Mononuclear cell (primary cell): Measurements from ENCODE around the gene SPN. TPM values are rescaled to one million over a fixed set of nuclear protein-coding genes. Genes with fewer than 3 reads are reported as not detected.
"Not testable (repeated sequence)": the region's sequence is repeated elsewhere in the genome, so short reads cannot be mapped to it uniquely, and the experiment has no call there.

Experiments used
- H3K27me3 ChIP-seq: 2 replicates; pipeline ENCODE4 v1.6.0; 2011; ENCODE audit warnings: low read length, control low read depth; ENCODE audit not compliant: insufficient read depth
- H3K4me1 ChIP-seq: 2 replicates; pipeline ENCODE4 v1.5.1; 2011; ENCODE audit warnings: mild to moderate bottlenecking, low read length, control low read depth; ENCODE audit not compliant: insufficient read depth
- H3K4me3 ChIP-seq: 2 replicates; pipeline ENCODE4 v1.5.1; 2011; ENCODE audit warnings: mild to moderate bottlenecking, low read length, moderate library complexity
- H3K9me3 ChIP-seq: 2 replicates; pipeline ENCODE4 v1.5.1; 2011; ENCODE audit warnings: low read depth, mild to moderate bottlenecking, control low read depth, low read length
- total RNA-seq: library from RNA; depleted of rRNA; stranded (reverse); fragments of >200 nt; gene quantifications from one replicate; pipeline ENCODE4 v1.2.3, GENCODE V29; 2012

Gene SPN
- total RNA-seq, 1 donor: 29.7 TPM

- H3K27me3 ChIP-seq: no peaks in the 10 kb centered on the region
- no peak overlapping the region for H3K4me3 ChIP-seq
- H3K9me3 ChIP-seq: no peaks in the 10 kb centered on the region
These were observed 20.6 kb downstream of the SPN start for GRCh38 chr16:29683543-29684090.

GRCh38 chr16:29684679-29685078 lies 21.6 kb downstream of the SPN start:
- Histone ChIP-seq H3K9me3 (no peaks in the 10 kb centered on the region), H3K4me3 (no peak overlapping the region), H3K27me3 (no peaks in the 10 kb centered on the region), H3K4me1 (peaks cover 20% of the 10 kb centered on the region)

More at GRCh38 chr16:29683543-29684090, 20.6 kb downstream of the SPN start:
- H3K4me1 ChIP-seq: peaks cover 28% of the 10 kb centered on the region

GRCh38 chr16:29686740-29687332 lies 23.8 kb downstream of the SPN start:
- H3K4me1 ChIP-seq: peaks cover 18% of the 10 kb centered on the region
- H3K4me3 ChIP-seq: no peak overlapping the region
- H3K9me3 ChIP-seq: no peaks in the 10 kb centered on the region
- no peaks in the 10 kb centered on the region for H3K27me3 ChIP-seq

- H3K4me1 ChIP-seq: peaks cover 20% of the 10 kb centered on the region
- H3K4me3 ChIP-seq: no peak overlapping the region
- H3K9me3 ChIP-seq: no peaks in the 10 kb centered on the region
- no peaks in the 10 kb centered on the region for H3K27me3 ChIP-seq
These were observed 24.7 kb downstream of the SPN start for GRCh38 chr16:29687755-29688154.

DNA sequence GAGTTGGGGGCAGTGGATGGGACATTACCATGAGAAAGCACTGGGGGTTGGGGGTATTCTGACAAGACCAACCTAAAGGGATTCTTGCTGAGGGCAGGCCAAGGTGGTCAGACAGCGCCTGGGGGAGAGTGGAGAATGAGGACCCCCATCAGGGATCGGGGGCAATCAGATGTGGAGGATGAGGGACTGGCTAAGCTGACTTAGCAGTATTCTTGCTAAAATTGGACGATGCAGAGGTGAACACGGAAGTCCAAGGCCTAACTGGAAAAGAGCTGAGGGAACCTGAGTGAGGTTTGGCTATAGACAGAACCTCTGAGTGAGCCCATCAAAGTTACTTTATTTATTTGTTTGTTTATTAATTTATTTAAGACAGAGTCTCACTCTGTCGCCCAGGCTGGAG lies 25.1 kb downstream of the SPN start:
- Histone ChIP-seq H3K9me3 (no peaks in the 10 kb centered on the region), H3K27me3 (no peaks in the 10 kb centered on the region), H3K4me3 (no peak overlapping the region), H3K4me1 (peaks cover 20% of the 10 kb centered on the region)

DNA sequence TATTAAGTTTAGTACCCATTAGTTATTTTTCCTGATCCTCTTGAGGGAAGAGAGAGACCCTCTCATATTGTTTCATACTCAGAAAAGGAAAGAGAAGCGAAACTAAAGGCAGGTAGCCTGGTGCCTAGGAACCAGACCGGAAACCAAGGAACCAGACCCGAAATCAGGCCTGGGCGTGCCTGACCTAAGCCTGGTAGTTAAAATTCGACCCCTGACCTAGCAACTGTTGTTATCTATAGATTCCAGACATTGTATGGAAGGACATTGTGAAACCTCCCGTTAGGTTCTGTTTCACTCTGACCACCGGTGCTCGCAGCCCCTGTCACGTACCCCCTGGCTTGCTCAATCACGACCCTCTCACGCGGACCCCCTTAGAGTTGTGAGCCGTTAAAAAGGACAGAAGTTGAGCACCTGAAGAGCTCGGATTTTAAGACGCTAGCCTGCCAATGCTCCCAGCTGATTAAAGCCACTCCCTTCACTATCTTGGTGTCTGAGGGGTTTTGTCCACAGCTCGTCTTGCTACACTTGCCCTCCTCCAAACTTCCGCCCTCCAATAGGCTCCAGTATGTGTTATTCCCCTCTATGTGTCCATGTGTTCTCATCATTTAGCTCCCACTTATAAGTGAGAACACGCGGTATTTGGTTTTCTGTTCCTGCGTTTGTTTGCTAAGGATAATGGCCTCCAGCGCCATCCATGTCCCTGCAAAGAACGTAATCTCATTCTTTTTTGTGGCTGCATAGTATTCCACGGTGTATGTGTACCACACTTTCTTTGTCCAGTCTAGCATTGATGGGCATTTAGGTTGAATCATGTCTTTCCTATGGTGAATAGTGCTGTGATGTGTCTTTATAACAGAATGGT lies 26.7 kb downstream of the SPN start:
- H3K4me1 ChIP-seq: peaks cover 20% of the 10 kb centered on the region
- not testable (repeated sequence) for H3K4me3 ChIP-seq, H3K27me3 ChIP-seq, H3K9me3 ChIP-seq

DNA sequence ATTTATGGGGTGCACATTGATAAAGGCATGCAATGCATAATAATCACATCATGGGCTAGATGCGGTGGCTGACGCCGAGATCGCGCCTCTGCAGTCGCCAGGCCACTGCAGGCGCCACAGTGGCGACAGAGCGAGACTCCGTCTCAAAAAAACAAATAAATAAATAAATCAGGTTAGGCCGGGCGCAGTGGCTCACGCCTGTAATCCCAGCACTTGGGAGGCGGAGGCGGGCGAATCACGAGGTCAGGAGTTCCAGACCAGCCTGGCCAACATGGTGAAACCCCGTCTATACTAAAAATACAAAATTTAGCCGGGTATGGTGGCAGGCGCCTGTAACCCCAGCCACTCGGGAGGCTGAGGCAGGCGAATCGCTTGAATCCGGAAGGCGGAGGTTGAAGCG lies 29.6 kb downstream of the SPN start:
- not testable (repeated sequence) for H3K27me3 ChIP-seq, H3K9me3 ChIP-seq, H3K4me3 ChIP-seq
- H3K4me1 ChIP-seq: peaks cover 11% of the 10 kb centered on the region

DNA sequence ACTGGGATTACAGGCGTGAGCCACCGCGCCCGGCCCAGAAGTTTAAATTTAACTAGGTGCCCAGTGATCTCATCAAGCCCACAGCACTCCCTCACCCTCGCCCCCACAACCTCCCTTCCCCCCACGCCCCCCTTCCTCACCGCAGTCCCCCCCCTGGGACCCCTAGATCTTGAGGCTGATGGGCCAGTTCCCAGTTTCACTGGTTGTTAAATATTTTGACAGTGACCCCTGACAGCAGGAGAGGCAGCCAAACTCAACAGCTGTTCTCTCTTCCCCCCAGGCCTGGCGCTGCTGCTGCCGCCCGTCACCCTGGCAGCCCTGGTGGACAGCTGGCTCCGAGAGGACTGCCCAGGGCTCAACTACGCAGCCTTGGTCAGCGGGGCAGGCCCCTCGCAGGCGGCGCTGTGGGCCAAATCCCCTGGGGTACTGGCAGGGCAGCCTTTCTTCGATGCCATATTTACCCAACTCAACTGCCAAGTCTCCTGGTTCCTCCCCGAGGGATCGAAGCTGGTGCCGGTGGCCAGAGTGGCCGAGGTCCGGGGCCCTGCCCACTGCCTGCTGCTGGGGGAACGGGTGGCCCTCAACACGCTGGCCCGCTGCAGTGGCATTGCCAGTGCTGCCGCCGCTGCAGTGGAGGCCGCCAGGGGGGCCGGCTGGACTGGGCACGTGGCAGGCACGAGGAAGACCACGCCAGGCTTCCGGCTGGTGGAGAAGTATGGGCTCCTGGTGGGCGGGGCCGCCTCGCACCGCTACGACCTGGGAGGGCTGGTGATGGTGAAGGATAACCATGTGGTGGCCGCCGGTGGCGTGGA lies 31.5 kb downstream of the SPN start:
- Histone ChIP-seq H3K4me3 (no peak overlapping the region), H3K4me1 (peaks cover 9% of the 10 kb centered on the region), H3K27me3 (no peaks in the 10 kb centered on the region), H3K9me3 (no peaks in the 10 kb centered on the region)

DNA sequence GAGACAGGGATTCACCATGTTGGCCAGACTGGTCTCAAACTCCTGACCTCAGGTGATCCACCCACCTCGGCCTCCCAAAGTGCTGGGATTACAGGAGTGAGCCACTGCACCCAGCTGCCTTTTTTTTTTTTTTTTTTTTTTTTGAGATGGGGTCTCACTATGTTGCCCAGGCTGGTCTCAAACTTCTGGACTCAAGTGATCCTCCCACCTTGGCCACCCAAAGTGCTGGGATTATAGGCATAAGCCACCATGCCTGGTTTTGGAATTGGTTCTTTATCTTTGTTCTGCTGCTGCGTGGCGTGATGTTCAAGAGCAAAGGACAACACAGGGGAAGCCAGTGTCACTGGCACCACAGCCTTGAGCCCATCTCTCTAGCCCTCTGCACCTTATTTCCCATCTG lies 32.6 kb downstream of the SPN start:
- H3K4me1 ChIP-seq, H3K4me3 ChIP-seq, H3K9me3 ChIP-seq, H3K27me3 ChIP-seq: not testable (repeated sequence)

GRCh38 chr16:29696881-29697331 lies 33.9 kb downstream of the SPN start:
- Histone ChIP-seq H3K4me1 (peaks cover 16% of the 10 kb centered on the region), H3K4me3 (no peak overlapping the region), H3K9me3 (no peaks in the 10 kb centered on the region), H3K27me3 (no peaks in the 10 kb centered on the region)

DNA sequence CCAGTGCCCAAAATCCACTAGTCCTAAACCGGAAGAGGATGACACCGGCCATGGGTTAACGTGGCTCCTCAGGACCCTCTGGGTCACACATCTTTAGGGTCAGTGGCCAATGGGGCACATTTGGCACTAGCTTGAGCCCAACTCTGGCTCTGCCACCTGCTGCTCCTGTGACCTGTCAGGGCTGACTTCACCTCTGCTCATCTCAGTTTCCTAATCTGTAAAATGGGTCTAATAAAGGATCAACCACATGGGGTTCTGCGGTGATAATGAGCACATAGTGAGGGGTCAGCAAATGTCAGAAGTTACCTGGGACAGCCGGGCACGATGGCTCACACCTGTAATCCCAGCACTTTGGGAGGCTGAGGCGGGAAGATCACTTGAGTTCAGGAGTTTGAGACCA lies 34.3 kb downstream of the SPN start:
- no peak overlapping the region for H3K4me3 ChIP-seq
- H3K27me3 ChIP-seq: no peaks in the 10 kb centered on the region
- peaks cover 20% of the 10 kb centered on the region for H3K4me1 ChIP-seq
- no peaks in the 10 kb centered on the region for H3K9me3 ChIP-seq

DNA sequence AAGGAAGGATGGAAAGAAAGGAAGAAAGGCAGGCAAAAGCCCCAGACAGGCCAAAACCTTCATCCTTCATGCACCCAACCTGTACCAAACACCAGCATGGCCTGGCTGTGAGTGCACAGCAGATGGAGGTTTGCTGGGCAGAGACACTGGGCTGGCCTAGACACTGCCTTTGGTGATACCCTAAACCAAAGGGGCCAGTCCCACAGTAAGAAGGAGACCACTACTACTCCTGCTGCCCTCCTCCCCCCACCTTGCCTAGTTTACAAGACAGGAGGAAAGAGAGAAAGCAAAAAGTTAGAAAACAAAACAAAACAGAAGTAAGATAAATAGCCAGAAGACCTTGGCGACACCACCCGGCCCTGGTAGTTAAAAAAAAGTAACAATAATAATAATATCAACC lies 35.0 kb downstream of the SPN start:
- H3K27me3 ChIP-seq: no peaks in the 10 kb centered on the region
- H3K4me3 ChIP-seq: no peak overlapping the region
- peaks cover 26% of the 10 kb centered on the region for H3K4me1 ChIP-seq
- H3K9me3 ChIP-seq: no peaks in the 10 kb centered on the region

DNA sequence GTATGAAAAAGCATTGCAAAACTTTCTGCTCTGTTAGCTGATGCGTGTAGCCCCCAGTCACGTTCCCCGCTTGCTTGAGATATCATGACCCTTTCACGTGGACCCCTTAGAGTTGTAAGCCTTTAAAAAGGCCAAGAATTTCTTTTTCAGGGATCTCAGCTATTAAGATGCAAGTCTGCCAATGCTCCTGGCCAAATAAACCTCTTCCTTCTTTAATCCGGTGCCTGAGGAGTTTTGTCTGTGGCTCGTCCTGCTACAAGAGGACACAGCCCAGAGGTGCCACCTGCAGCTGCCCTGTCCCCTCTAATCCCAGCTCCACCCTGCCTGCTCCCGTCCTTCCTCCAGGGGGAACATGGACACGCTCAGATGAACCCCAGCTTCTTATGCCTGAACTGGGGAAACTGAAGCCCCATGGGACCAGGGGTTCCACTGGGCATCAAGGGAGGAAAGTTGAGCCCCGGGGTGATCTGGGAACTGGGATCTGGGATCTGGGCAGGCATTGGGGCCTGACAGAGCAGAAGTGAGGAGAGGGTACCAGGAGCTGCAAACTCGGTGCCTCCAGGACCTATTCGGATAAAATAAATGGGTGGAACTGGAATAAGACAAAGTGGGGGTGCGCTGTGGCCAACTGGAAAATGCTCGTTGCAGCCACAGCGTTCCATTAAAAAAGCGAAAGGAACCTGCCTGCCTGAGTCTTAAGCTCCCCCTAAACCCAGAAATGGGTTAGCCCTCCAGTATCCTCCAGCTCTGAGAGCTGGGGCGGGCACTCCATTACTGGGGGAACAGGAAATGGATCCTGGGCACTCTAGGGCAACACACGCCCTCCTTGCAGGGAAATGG lies 35.7 kb downstream of the SPN start:
- Histone ChIP-seq H3K4me1 (peaks cover 32% of the 10 kb centered on the region), H3K9me3 (no peaks in the 10 kb centered on the region), H3K27me3 (no peaks in the 10 kb centered on the region), H3K4me3 (no peak overlapping the region)
